GM21390 (cell line): ENCODE data around the gene BBLN.
"Not testable (repeated sequence)": the region's sequence is repeated elsewhere in the genome, so short reads cannot be mapped to it uniquely, and the experiment has no call there.

Source experiments
- ATAC-seq: cut with Tn5 transposase; IDR thresholded peaks from one replicate; pipeline ENCODE4 v1.9.1; 2021; ENCODE audit not compliant: unreplicated experiment

BBLN gene, protein sequence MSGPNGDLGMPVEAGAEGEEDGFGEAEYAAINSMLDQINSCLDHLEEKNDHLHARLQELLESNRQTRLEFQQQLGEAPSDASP

DNA sequence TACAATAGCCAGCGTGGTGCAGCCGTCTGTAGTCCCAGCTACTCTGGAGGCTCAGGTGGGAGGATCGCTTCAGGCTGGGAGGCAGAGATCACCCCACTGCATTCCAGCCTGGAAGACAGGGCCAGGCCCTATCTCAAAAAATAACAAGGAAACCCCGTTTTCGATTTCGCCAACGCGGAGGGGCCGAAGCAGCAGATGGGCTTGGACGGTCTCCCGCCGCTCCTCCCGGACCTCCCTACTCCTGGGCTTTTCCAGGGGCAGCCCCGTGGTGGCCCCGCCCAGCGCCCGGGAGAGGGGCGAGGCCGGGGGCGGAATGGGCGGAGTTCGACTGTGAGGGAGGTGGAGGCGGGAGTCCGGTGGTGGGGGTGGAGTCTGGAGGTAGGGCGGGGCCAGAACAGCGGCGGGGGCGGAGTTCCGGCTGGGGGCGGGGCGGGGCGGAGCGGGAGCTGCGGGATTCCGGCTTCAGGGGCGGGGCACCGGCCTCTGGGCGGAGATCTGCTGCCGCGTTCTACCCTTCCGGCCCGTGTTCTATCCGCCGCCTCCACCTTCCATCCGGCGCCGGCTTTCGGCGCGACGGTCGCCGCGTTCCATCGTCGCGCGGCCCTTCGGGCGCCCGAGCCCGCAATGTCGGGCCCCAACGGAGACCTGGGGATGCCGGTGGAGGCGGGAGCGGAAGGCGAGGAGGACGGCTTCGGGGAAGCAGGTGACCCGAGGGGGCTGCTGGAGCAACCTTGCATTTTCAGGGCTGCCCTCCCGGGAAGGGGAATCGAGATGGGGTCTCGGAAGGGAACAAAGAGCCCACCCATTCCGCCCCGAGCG lies at the start of gene BBLN:
BBLN (plus strand) TSS at position 482 of the 819 bp plus-strand sequence; CDS start at position 625, 143 bp downstream.
- ATAC-seq: peak; percentile 81

DNA sequence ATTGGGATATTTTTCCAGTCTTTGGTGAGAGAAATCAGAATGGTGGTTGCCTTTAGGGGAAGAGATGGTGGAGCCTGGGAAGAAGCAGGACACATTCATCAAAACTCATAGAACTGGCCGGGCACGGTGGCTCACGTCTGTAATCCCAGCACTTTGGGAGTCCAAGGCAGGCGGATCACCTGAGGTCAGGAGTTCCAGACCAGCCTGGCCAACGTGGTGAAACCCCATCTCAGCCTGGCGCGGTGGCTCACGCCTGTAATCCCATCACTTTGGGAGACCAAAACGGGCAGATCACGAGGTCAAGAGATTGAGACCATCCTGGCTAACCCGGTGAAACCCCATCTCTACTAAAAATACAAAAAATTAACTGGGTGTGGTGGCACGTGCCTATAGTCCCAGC lies 48.3 kb upstream of the BBLN start:
- not testable (repeated sequence) for ATAC-seq

DNA sequence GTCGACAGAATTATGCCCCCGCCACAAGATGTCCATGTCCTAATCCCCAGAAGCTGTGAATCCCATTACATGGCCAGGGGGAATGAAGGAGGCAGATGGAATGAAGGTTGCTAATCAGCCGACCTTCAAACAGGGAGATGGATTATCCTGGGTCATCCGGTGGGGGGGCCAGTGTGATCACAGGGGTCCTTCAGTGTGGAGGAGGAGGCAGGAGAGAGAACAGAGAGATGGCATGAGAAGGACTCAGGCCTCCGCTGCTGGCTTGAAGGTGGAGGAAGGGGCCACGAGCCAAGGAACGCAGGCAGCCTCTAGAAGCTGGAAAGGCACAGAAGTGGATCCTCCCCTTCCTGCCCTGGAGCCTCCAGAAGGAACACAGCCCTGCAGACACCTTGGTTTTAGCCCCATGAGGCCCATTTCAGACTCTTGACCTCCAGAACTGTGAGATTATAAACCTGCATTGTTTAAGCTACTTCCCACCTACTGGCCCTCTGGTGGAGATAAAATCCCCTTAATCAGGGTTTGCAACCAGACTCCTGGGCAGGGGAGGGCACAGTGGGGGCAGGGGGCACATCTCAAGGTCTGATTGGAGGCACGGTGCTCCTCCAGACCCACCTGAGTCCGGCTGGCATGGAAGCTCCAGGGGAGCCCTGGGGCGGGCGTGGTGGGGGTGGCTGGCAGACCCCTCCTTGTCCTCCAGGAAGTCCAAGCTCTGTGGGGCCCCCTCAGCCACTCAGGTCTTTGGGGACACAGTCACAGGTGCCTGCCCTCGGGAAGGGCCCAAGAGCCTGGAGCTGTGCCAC lies 46.3 kb upstream of the BBLN start:
- no peak for ATAC-seq

DNA sequence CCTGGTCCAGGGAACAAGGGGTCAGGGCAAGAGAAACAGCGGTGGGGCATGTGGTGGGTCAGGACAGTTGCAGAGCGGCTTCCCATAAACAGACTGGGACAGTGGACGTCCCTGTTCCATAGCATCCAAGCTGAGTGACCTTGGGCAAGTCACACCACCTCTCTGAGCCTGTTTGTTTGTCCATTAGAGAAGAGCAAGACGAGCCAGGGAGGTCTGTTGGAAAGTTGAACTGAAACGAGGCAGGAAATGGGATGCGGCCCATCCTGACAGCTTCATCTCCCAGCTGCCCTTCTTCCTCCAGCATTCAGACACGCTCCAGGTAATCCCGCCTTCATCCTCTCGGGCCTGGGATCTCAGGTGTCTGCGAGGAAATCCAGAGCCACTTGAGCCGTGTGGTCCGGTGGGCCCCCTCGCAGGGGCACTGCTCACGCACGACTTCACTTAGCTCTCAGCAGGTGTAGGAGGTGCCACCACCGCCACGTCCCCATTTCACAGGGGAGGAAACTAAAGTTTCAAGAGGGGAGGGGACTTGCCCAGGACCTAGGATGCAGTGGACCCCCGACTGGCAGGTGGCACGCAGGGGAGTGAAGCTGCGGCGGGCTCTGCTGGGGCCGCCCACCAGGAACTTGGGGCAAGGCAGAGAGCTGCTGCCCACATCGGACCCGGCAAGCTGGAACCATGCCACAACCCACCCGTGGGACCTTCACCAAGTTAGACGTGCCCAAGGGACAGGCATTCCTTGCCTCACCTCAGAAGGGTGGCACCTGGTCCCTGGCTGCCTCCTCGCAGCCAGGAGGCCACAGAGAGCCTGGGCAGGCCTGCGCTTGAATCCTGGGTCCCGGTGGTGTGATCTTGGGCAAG lies 45.5 kb upstream of the BBLN start:
- ATAC-seq: no peak

DNA sequence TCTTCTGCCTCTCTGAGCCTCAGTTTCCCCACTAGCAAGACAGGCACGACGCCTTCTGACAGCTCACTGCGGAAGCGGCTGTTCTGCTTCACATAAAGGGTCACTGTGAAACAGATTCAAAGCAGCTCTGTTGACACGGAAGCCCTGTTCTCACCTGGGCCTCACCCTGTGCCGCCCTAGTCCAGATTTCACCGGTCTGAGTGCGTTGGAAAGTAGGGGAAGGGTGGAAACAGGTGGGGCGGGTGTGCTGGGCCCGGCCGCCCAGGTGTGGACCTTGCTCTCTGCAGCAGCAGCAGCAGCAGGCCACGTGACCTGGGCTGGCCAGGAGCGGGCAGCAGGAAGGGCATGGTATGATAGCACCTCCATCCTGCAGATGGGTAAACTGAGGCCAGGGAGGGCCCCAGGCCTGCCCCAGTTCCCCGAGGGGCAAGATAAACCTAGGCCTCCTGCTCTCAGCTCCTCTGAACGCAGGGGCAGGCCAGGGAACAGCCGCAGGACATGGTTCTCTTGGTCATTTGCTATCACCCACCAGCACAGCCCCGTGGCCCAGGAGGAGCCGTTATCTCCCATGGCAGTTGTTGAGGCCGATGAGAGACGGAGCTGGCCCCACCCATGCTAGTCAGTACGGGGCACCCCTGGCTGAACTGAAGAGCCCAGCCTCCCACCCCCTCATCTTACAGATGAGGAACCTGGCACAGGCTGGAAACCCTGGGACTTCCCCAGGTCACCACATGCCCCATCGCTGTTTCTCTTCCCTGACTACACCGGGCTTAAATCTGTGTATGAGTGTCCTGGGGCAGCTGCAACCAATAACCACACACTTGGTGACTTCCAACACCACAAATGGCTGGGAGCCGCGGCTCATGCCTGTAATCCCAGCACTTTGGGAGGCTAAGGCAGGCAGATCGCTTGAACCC lies 44.6 kb upstream of the BBLN start:
- no peak for ATAC-seq

DNA sequence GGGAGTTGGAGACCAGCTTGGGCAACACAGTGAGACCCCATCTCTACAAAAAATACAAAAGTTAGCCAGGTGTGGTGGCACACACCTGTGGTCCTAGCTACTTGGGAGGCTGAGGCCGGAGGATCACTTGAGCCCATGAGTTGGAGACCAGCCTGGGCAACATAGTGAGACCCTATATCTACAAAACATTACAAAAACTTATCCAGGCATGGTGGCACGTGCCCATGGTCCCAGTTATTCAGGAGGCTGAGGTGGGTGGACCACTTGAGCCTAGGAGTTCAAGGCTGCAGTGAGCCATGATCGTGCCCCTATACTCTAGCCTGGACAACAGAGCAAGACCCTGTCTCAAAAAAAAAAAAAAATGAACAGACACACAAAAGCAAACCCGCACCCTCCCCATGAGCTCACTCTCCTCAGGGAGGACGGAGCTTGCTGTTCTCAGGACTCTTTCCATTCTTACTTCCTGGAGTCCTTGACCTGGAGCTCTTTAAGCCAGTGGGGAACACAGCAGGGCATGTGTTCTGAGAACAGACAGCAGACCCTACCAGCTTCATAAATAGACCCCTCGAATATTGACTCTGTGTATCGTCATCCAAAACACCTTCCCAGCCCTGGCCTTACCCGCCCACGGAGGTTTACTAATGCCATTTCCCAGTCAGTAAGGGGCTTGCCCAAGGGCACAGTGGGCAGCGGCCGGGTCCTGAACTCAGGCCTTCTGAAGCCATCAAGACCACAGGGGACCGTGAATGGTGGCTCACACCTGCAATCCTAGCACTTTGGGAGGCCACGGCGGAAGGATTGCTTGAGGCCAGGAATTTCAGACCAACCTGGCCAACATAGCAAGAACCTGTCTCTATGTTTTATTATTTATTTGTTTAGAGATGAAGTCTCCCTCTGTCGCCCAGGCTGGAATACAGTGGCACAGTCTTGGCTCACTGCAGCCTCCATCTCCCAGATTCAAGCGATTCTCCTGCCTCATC lies 43.7 kb upstream of the BBLN start:
- ATAC-seq: no peak

DNA sequence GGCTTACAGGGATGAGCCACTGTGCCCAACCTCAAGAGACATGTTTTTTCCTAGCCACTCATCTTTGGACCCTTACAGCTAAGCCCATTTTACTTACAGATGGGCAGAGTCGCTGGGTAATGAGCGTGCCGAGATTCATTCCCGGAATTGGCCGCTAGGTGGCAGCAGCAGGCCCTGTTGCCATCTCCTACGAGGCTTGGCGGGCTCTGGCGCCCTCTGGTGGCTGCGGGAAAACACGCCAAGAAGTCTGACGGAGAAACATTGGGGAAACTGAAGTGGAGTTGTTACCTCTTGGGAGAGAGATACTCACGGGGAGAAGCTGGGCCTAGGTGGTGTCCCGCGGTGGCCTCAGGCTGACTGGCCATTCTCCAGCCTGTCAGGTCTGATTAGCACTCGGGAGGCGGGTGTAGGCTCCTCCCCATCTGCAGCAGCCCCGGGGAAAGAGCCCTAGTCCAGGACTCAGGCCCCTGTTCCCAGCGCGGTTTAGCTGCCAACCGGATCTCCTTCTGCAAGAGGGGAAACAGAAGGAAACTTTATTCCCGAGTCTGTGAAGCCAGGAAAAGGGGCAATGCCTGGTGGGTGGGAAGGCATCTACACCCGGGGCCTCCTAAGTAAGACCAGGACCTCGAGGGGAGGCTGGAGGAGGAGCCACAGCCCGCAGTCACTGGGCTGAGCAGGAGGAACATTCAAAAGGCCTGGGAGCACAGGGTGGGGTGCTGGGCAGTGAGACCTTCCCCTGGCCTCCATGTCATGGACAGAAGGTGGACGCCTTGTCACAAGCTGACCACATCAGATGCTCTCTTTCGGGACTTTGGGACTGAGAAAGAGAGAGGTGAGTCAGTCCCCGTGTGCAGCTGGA lies 42.2 kb upstream of the BBLN start:
- ATAC-seq: no peak

DNA sequence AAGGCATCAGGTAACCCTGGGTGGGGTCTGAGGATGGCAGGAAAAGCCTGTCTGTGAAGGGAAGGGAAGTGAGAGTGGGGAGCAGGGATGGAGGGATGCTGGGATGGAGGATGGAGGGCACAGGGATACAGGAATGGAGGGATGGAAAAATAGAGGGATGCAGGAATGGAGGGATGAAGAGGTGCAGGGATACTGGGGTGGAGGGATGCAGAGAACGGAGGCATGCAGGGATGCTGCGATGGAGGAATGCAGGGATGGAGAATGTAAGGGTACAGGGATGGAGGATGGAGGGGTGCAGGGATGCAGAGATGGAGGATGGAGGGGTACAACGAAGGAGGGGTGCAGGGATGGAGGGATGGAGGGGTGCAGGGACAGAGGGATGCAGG lies 41.6 kb upstream of the BBLN start:
- ATAC-seq: no peak

DNA sequence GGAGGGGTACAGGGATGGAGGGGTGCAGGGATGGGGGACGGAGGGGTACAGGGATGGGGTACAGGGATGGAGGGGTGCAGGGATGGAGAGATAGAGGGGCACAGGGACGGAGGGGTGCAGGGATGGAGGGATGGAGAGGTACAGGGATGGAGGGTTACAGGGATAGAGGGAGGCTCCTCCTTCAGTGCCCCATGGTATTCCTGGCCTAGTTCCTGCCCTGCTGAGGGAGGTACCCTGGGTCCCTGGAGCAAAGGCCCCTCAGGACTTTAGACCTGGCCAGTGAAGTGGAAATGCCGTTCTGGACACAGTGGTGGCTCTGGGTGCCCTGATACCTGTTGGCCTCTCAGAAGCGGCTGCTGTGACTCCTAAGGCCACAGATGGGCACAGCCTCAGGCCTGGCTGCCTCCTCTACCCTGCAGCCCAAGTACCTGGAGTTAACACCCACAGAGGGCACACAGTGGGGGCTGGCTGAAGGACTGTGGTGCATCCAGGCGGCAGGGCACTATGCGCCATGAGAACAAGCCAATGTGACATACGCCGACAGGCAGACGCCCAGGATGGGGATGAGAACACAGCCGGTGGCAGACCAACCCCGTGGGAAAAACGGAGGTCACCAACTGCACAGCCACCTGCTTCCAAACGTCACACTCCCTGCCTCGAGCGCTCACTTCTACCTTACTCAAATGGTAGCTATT lies 40.9 kb upstream of the BBLN start:
- ATAC-seq: no peak

DNA sequence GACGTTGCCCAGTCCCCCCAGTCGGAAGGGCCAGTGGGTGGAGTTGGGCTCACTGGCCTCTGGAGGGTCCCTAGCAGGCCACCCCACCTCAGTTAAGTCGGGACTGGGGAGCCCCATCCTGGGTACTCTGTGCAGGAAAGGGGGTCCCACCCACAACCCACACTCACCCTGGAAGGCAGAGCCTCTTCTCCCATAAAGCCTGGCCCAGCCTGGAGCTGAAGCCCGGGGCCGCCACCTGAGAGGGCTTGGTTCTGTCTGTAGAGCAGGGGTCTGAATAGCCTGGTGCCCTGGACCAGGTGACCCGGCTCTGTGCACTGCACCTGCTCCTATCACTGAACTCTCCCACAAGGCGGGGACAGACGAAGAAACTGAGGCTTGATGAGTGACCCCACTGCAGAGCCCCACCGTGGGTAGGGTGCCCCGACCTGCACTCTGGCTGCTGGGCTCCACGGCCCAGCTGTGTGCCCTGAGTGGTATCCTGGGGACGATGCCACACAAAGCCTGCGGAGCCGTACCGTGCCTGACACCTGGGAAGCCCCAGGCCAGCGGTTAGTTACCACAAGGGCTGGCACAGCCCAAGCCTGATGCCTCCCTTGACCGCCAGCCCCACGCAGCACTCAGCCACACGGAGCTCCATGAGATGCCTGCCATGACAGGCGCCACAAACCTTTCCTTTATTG lies 39.9 kb upstream of the BBLN start:
- ATAC-seq: no peak

DNA sequence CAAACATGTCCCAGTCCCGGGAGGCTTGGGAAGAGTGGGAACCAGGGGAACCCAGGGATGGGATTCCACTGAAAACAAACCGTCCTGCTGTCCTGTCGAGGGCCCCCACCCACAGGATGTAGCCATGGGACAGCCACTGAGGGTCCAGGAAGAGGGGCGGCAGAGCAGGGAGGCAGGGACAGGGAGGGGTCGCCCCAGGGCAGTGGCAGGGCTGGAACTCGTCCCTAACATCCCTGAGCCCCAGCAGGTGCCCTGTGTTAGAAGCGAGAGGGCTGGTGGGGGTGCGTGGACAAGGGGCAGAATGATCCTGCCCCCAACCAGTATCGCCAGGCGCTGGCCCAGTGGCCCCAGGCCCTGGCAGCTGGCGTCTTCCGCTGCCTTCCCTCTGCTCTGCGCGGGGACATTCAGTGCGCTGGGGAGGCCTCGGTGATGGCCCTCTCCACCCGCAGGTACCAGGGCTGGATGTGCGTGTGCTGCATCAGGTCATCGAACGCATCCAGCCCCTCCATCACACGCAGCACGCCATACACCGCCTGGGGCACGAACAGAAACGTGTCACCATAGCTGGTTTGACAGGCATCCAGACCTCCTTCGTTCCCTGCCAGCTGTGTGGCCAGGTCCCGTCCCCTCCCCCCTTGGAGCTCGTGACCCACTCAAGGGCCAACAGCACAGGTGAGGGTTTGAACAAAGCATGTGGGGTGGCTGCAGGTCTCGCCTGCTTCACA lies 39.2 kb upstream of the BBLN start:
- no peak for ATAC-seq

DNA sequence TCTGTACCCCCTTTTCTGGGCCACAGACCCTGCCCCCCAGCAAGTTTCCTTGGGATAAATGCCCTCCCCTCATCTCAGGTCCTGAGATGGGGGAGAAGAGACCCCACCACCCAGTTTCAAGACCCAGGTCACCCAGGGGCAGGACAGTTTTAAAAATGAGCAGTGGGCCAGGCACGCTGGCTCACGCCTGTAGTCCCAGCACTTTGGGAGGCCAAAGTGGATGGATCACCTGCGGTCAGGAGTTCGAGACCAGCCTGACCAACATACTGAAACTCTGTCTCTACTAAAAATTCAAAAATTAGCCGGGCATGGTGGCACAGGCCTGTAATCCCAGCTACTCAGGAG lies 38.6 kb upstream of the BBLN start:
- ATAC-seq: no peak

DNA sequence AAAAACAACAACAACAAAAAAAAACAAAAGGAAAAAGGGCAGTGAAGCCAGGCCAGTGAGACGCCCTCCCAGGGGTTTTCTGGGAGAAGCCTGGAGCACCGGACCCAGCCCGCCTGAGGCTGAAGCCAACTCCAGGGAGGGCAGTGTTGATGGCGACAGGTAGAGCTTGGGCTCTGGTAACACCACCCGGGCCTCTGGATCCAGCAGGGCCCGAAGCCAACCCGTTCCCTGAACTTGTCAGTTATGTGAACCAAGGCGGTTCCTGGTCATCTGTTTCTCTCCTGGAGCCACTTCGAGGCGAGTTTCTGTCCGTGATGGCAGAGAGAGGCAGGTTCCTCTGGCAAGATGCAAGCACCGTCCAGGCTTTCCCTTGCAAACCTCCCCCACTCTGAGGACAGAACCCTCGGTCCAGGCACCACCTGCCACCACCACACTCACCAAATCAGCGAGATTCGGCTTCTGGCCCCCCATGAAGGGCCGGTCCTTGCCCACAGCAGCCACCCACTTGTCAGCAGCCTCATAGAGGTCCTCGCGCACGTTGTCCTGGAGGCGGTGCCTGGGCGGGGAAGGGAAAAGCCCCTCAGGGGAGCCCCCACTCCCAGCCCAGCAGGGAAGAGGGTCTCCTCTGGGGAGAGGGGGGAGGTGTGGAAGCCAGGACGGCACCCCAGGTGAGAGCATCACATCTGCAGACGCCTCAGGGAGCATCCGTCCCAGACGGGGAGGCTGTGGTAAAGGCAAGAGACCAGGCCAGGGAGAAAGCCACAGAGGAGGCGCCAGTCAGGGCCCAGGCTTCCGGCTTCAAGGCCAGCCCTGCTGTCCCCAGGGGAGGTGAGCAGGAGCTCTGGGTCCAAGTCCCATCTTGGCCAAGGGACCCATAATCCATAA lies 37.9 kb upstream of the BBLN start:
- no peak for ATAC-seq

DNA sequence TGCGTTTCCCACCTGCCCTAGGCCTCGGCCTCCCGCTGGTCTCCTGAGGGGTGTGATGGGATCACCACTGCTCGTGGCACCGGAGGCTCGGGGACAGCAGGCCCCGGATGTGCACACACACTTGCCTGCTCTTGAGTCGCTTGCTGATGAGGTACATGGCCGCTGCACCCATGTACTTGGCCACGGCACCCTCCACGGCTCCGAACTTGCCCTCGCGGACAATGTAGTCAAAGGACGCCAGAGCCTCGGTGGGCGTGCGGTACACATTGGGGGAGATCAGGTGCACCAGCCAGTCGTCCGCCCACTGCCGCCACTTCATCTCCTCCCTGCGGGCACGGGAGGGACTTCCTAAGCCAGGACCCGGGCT lies 37.3 kb upstream of the BBLN start:
- ATAC-seq: no peak

DNA sequence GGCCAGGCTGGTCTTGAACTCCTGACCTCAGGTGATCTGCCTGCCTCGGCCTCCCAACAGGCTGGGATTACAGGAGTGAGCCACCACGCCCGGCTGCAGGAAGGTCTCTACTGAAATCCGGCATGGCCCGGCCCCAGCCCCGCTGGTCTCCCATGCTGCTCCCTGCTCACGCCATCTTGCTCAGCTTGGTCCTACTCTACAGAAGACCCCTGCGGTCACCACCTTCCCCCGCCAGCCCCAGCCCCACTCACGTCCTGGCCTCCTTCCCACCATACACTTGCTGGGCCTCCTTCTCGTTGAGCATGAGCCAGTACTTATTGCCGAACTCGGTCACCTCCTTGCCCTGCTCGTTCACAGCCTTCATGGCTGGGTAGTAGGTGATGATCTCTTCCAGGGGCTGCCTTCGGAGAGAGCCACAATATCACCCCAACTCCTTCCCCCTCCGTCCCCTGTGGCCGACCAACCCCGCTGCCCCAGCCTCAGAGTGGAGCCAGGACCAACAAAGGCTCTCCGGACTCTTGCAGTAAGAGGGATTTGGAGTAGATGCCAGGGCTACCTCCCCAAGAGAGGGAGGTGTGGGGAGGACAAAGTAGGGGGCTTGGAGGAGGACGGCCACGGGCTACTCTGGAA lies 36.5 kb upstream of the BBLN start:
- ATAC-seq: no peak
